NCI-H345 (cell line): ENCODE results near the gene DYSF.
"Not testable (repeated sequence)": the region's sequence is repeated elsewhere in the genome, so short reads cannot be mapped to it uniquely, and the experiment has no call there.

Experiments
- DNase-seq: peaks from one replicate; lab custom pipeline; 2025; lab: John Stamatoyannopoulos, UW

DYSF gene

GRCh38 chr2:71453404-71454220 is at the start of gene DYSF:
Gene DYSF, plus strand, starts transcription at chr2:71453561.
- no peak for DNase-seq

GRCh38 chr2:71409611-71410010 is 43.8 kb upstream of the DYSF start:
- no peak for DNase-seq

- DNase-seq = no peak
These were observed 42.7 kb upstream of the DYSF start for GRCh38 chr2:71410696-71411095.

- DNase-seq = not testable (repeated sequence)
These were observed 36.5 kb upstream of the DYSF start for GRCh38 chr2:71416866-71417265.

- DNase-seq = no peak
These were observed 35.8 kb upstream of the DYSF start for GRCh38 chr2:71417300-71418202.

- DNase-seq = no peak
These were observed 34.2 kb upstream of the DYSF start for GRCh38 chr2:71419145-71419544.

GRCh38 chr2:71419976-71420375 is 33.4 kb upstream of the DYSF start:
- DNase-seq = no peak

GRCh38 chr2:71422786-71423185 is 30.6 kb upstream of the DYSF start:
- DNase-seq = no peak

- no peak for DNase-seq
These were observed 29.4 kb upstream of the DYSF start for GRCh38 chr2:71423817-71424420.

- DNase-seq = no peak
These were observed 26.6 kb upstream of the DYSF start for GRCh38 chr2:71426721-71427120.

- DNase-seq = no peak
These were observed 24.6 kb upstream of the DYSF start for GRCh38 chr2:71428472-71429383.

GRCh38 chr2:71445142-71445541 is 8.2 kb upstream of the DYSF start:
- not testable (repeated sequence) for DNase-seq

GRCh38 chr2:71446505-71446904 is 6.9 kb upstream of the DYSF start:
- DNase-seq = no peak

GRCh38 chr2:71449343-71449742 is 4.0 kb upstream of the DYSF start:
- no peak for DNase-seq

- DNase-seq = no peak
These were observed 1.7 kb upstream of the DYSF start for GRCh38 chr2:71451705-71452104.

- DNase-seq = peak; percentile 68
These were observed 796 bp upstream of the DYSF start for GRCh38 chr2:71452565-71452964.

GRCh38 chr2:71454221-71455010 is 1.1 kb downstream of the DYSF start:
- no peak for DNase-seq

- no peak for DNase-seq
These were observed 1.8 kb downstream of the DYSF start for GRCh38 chr2:71455011-71455740.

GRCh38 chr2:71455741-71456569 is 2.6 kb downstream of the DYSF start:
- no peak for DNase-seq
